Skeletal muscle tissue (tissue), 4 donors: Measurements from ENCODE around the gene CRB1. TPM values are rescaled to one million over a fixed set of nuclear protein-coding genes. Genes with fewer than 3 reads are reported as not detected.

ENCODE experiments used
- H3K27ac ChIP-seq: one replicate; pipeline ENCODE4 v1.7.0; 2013; ENCODE audit warnings: mild to moderate bottlenecking, low read depth, low read length, inconsistent platforms
- H3K27me3 ChIP-seq, 3 donors: one replicate each; pipeline ENCODE4 v1.7.0; 2013; ENCODE audit warnings: low read length in 3 of 3; ENCODE audit not compliant: control insufficient read depth in 3 of 3, insufficient read depth in 3 of 3
- H3K36me3 ChIP-seq, 3 donors: one replicate each; pipeline ENCODE4 v1.7.0; 2013; ENCODE audit warnings: low read length in 3 of 3; ENCODE audit not compliant: control insufficient read depth in 3 of 3, insufficient read depth in 3 of 3
- H3K4me1 ChIP-seq, 3 donors: one replicate each; pipeline ENCODE4 v1.7.0; 2013; ENCODE audit warnings: low read length in 3 of 3, mild to moderate bottlenecking in 3 of 3; ENCODE audit not compliant: control insufficient read depth in 3 of 3, insufficient read depth in 3 of 3
- H3K4me3 ChIP-seq, 3 donors: one replicate each; pipeline ENCODE4 v1.7.0; 2013; ENCODE audit warnings: low read length in 3 of 3
- H3K9ac ChIP-seq, 3 donors: one replicate each; pipeline ENCODE4 v1.7.0; 2013; ENCODE audit warnings: low read length in 3 of 3, mild to moderate bottlenecking in 3 of 3, moderate library complexity in 2 of 3, low read depth in 1 of 3
- H3K9me3 ChIP-seq, 3 donors: one replicate each; pipeline ENCODE4 v1.7.0; 2013; ENCODE audit warnings: low read length in 3 of 3; ENCODE audit not compliant: control insufficient read depth in 3 of 3
- total RNA-seq: library from RNA; depleted of rRNA; stranded (reverse); fragments of >200 nt; gene quantifications from one replicate; pipeline ENCODE4 v1.2.3, GENCODE V29; 2014
- donor health status: Osteomylitis.

CRB1 gene
- total RNA-seq, 1 donor from 2014 or later = 1.0 TPM

- Histone ChIP-seq H3K36me3 (no peaks in the 10 kb centered on the region), H3K4me1 (no peaks in the 10 kb centered on the region), H3K9me3 (no peaks in the 10 kb centered on the region), H3K27me3 (no peaks in the 10 kb centered on the region), H3K27ac (no peak overlapping the region), H3K4me3 (no peak overlapping the region), H3K9ac (no peak overlapping the region)
Measured at GRCh38 chr1:197391303-197392226, 123.5 kb downstream of the CRB1 start.

DNA sequence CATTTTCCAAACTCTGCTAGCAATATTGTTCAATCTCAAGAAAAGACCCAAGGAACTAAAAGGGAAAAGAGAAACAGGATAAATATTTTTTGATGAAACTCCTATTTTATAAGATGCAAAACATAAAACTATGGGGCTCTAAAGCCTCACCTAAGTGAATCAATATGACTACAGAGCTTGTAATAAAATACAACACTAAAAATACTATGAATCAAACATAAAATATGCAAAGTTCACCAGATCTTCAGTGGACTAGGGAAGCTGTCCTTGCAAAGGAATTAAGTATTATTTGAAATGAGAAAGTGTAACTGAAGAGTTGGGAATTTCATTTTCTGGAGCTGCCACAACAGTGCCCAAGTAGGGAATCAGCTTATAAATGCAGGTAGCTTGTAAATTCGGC, 124.5 kb downstream of the CRB1 start:
- H3K9ac ChIP-seq = no peak overlapping the region

GRCh38 chr1:197393105-197393504, 125.1 kb downstream of the CRB1 start:
- no peaks in the 10 kb centered on the region for H3K9me3 ChIP-seq
- no peak overlapping the region for H3K27ac ChIP-seq
- no peaks in the 10 kb centered on the region for H3K4me1 ChIP-seq
- no peak overlapping the region for H3K4me3 ChIP-seq
- no peaks in the 10 kb centered on the region for H3K36me3 ChIP-seq
- H3K27me3 ChIP-seq = no peaks in the 10 kb centered on the region
- H3K9ac ChIP-seq = no peak overlapping the region

More for the DNA sequence above, 124.5 kb downstream of the CRB1 start:
- Histone ChIP-seq H3K27ac (no peak overlapping the region), H3K4me3 (no peak overlapping the region), H3K4me1 (no peaks in the 10 kb centered on the region), H3K36me3 (no peaks in the 10 kb centered on the region), H3K9me3 (no peaks in the 10 kb centered on the region), H3K27me3 (no peaks in the 10 kb centered on the region)

GRCh38 chr1:197393772-197394171, 125.7 kb downstream of the CRB1 start:
- Histone ChIP-seq H3K9ac (no peak overlapping the region), H3K9me3 (no peaks in the 10 kb centered on the region), H3K4me1 (no peaks in the 10 kb centered on the region), H3K27ac (no peak overlapping the region), H3K4me3 (no peak overlapping the region), H3K36me3 (no peaks in the 10 kb centered on the region), H3K27me3 (no peaks in the 10 kb centered on the region)

DNA sequence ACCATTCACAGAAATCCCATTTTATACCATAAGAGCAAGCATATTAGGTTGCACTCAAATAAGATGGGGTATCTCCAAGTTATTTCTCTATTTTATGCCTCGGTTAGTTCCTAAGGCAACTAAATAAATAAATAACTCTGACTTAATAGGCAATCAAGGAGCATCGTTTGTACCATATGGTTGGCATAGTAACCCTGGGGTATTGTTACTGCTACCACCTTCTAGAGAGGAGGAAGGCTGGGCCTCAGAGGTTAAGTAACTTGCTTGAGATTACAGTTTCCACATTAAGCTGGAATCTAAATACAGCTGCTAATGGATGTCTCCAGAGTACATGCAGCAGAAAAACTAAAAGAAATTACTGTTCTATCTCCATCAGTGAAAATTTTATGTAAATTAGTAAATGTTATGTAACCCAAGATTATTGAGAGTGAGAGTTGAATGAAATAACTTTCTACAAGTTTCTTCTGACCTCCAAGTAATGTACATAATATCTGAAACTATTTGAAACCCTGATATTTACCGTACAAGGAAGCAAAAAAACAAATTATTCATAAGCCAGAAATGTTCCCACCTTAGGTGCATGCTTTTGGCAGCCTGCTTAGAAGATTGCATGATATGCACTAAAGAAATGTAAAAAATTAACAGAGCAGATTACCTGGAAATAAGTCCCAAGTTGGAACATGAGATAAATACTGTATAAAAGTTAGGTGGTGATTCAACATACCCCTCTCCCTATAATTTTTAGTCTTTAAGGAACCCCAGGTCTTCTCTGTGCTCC, 127.0 kb downstream of the CRB1 start:
- H3K27me3 ChIP-seq = no peaks in the 10 kb centered on the region
- no peak overlapping the region for H3K9ac ChIP-seq
- no peak overlapping the region for H3K27ac ChIP-seq

DNA sequence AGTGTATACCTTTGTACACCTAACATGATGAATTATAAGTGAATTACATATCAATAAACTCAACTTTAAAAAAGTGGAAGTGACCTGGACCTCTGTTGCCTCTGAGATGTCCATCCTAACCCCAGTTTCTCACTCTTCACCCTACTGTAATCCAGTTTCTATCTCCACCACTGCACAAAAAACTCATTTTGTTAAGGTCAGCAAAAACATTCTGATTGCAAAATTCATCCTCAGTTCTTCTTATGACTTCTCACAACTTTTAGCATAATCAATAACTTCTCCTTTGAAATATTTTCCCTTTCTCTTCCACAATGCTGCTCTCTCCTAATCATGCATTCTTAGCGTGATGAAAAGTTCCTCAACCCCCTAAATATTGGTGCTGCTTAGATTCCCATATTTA, 129.8 kb downstream of the CRB1 start:
- H3K9me3 ChIP-seq = peaks cover 0 to 2% (median 0%) of the 10 kb centered on the region in 3 donors
- no peak overlapping the region for H3K27ac ChIP-seq
- H3K4me3 ChIP-seq = no peak overlapping the region
- H3K27me3 ChIP-seq = no peaks in the 10 kb centered on the region
- no peaks in the 10 kb centered on the region for H3K36me3 ChIP-seq
- H3K4me1 ChIP-seq = no peaks in the 10 kb centered on the region
- H3K9ac ChIP-seq = no peak overlapping the region

More for the DNA sequence above, 127.0 kb downstream of the CRB1 start:
- no peak overlapping the region for H3K4me3 ChIP-seq
- H3K4me1 ChIP-seq = no peaks in the 10 kb centered on the region
- H3K9me3 ChIP-seq = peaks cover 0 to 2% (median 0%) of the 10 kb centered on the region in 3 donors
- H3K36me3 ChIP-seq = no peaks in the 10 kb centered on the region

DNA sequence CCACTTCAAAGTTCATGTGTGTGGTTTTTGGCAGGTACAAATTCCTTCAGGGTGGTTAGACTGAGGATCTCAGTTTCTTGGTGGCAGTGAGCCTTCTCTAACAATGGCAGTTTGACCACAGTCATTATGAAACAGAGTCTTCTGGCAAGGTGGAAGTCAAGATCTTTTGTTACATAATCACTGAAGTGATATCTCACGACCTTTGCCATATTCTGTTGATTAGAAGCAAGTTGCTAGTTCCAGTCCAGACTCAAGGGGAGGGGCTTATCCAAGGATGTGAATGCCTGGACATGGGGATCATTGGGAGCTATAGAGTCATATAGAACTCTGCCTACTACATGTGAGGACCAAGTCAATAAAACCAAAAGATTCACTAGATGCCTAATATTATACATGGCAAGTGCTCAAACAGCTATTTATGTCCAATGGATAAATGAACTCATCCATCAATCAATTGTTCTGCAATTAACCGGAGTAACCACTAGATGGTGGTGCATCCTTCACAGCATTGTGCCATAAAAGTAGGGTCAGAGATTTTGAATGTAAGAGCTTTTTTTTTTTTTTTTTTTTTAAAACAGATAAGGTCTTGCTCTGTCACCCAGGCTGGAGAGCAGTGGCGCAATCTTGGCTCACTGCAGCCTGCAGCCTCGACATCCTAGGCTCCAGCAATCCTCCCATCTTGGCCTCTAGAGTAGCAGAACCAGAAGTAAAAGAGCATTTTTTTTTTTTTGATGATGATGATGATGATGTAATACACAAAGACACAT, 131.9 kb downstream of the CRB1 start:
- H3K4me3 ChIP-seq = no peak overlapping the region
- H3K4me1 ChIP-seq = no peaks in the 10 kb centered on the region
- no peaks in the 10 kb centered on the region for H3K36me3 ChIP-seq
- H3K9ac ChIP-seq = no peak overlapping the region
- H3K27ac ChIP-seq = no peak overlapping the region
- H3K9me3 ChIP-seq = peaks cover 0 to 2% (median 0%) of the 10 kb centered on the region in 3 donors
- no peaks in the 10 kb centered on the region for H3K27me3 ChIP-seq

DNA sequence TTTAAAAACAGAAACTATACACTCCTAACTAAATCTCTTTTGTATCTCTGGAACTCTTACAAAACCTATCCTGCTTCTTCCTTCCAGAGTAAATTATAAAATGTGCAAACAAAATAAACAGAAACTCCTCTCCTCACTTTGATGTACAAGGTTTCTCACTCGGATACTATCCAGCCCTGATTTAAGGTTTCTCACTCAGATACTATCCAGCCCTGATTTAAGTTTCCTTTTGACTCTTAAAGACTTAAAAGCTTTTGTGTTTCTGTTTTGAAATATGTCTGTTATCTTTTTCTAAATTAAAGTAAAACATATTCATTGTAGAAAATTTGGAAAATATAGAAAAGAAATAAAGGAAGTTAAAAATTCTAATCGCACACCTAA, 132.5 kb downstream of the CRB1 start:
- Histone ChIP-seq H3K9me3 (peaks cover 0 to 2% (median 0%) of the 10 kb centered on the region in 3 donors), H3K4me3 (no peak overlapping the region), H3K27me3 (no peaks in the 10 kb centered on the region), H3K27ac (no peak overlapping the region), H3K9ac (no peak overlapping the region), H3K36me3 (no peaks in the 10 kb centered on the region), H3K4me1 (no peaks in the 10 kb centered on the region)

- Histone ChIP-seq H3K9me3 (peaks cover 0 to 2% (median 0%) of the 10 kb centered on the region in 3 donors), H3K9ac (no peak overlapping the region), H3K27ac (no peak overlapping the region), H3K27me3 (no peaks in the 10 kb centered on the region), H3K36me3 (no peaks in the 10 kb centered on the region), H3K4me1 (no peaks in the 10 kb centered on the region), H3K4me3 (no peak overlapping the region)
Measured at GRCh38 chr1:197402189-197402588, 134.1 kb downstream of the CRB1 start.
